UCSD-AML1 (cell line): ENCODE results near the gene SLC2A13.
"Not testable (repeated sequence)": the region's sequence is repeated elsewhere in the genome, so short reads cannot be mapped to it uniquely, and the experiment has no call there.

Experiments
- DNase-seq: peaks from one replicate; lab custom pipeline; 2025; ENCODE audit not compliant: unreplicated experiment; lab: John Stamatoyannopoulos, UW

The SLC2A13 gene

GRCh38 chr12:40106202-40106533 lies 287 bp upstream of the SLC2A13 start:
- no peak for DNase-seq

GRCh38 chr12:40105265-40105514 lies 691 bp downstream of the SLC2A13 start:
- no peak for DNase-seq

- no peak for DNase-seq
Measured at GRCh38 chr12:40104461-40105264, 1.2 kb downstream of the SLC2A13 start.

- no peak for DNase-seq
Measured at GRCh38 chr12:40103043-40103442, 2.8 kb downstream of the SLC2A13 start.

- DNase-seq, result no peak
Measured at GRCh38 chr12:40101747-40102146, 4.1 kb downstream of the SLC2A13 start.

- no peak for DNase-seq
Measured at GRCh38 chr12:40099423-40099853, 6.4 kb downstream of the SLC2A13 start.

- DNase-seq, result no peak
Measured at GRCh38 chr12:40098406-40099145, 7.3 kb downstream of the SLC2A13 start.

- DNase-seq, result no peak
Measured at GRCh38 chr12:40093512-40093911, 12.4 kb downstream of the SLC2A13 start.

GRCh38 chr12:40086471-40086870 lies 19.4 kb downstream of the SLC2A13 start:
- DNase-seq, result no peak

- no peak for DNase-seq
Measured at GRCh38 chr12:40078266-40078665, 27.6 kb downstream of the SLC2A13 start.

GRCh38 chr12:40075458-40075857 lies 30.4 kb downstream of the SLC2A13 start:
- no peak for DNase-seq

GRCh38 chr12:40068416-40068815 lies 37.5 kb downstream of the SLC2A13 start:
- no peak for DNase-seq

- no peak for DNase-seq
Measured at GRCh38 chr12:40065636-40066035, 40.2 kb downstream of the SLC2A13 start.

- DNase-seq, result no peak
Measured at GRCh38 chr12:40063414-40063813, 42.5 kb downstream of the SLC2A13 start.

- no peak for DNase-seq
Measured at GRCh38 chr12:40058721-40059190, 47.1 kb downstream of the SLC2A13 start.

- DNase-seq, result no peak
Measured at GRCh38 chr12:40056373-40056772, 49.5 kb downstream of the SLC2A13 start.

- no peak for DNase-seq
Measured at GRCh38 chr12:40055776-40056175, 50.1 kb downstream of the SLC2A13 start.

- DNase-seq, result no peak
Measured at GRCh38 chr12:40055228-40055579, 50.7 kb downstream of the SLC2A13 start.

- no peak for DNase-seq
Measured at GRCh38 chr12:40054555-40055227, 51.2 kb downstream of the SLC2A13 start.

- no peak for DNase-seq
Measured at GRCh38 chr12:40049268-40049667, 56.6 kb downstream of the SLC2A13 start.

- not testable (repeated sequence) for DNase-seq
Measured at GRCh38 chr12:40047002-40047401, 58.9 kb downstream of the SLC2A13 start.

- no peak for DNase-seq
Measured at GRCh38 chr12:40045656-40046055, 60.2 kb downstream of the SLC2A13 start.
